GM18909 (cell line): ENCODE results near the gene ZNF493.

Experiments used
- ATAC-seq: cut with Tn5 transposase; IDR thresholded peaks from one replicate; pipeline ENCODE4 v1.9.1; 2021; ENCODE audit warnings: mild to moderate bottlenecking; ENCODE audit not compliant: unreplicated experiment, poor library complexity

The ZNF493 gene

GRCh38 chr19:21396893-21397572, at the start of gene ZNF493:
Gene ZNF493, plus strand, starts transcription at chr19:21397133. Its CDS starts 105 bp downstream, at chr19:21397238.
- ATAC-seq: peak; percentile 100

- no peak for ATAC-seq
Observed at GRCh38 chr19:21352830-21353229, 44.1 kb upstream of the ZNF493 start.

- peak; percentile 99 for ATAC-seq
Observed at GRCh38 chr19:21358768-21359451, 38.0 kb upstream of the ZNF493 start, which contains the start of gene ZNF738. Gene ZNF738, plus strand, starts transcription at chr19:21359000. Its CDS starts 141 bp downstream, at chr19:21359141.

DNA sequence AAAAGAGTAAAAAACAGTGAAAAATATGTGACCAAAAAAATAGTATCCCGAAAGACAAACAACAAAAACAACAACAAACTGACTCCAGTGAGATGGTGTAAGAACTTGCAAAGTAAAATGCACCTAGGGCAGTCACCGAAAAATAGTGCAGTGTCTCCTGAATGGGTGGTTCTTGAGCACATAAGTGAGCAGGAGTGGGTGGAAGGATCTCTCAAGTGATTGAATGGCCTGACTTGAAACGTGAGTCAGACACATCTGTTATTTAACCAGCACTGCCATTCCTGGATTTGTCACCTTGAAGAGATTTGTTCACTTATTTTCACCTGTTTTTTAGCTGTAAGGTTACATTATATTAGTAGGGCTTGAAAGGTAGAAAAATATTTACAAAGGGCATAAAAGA, 34.6 kb upstream of the ZNF493 start:
- no peak for ATAC-seq

GRCh38 chr19:21383980-21384582, 12.9 kb upstream of the ZNF493 start:
- ATAC-seq: no peak

DNA sequence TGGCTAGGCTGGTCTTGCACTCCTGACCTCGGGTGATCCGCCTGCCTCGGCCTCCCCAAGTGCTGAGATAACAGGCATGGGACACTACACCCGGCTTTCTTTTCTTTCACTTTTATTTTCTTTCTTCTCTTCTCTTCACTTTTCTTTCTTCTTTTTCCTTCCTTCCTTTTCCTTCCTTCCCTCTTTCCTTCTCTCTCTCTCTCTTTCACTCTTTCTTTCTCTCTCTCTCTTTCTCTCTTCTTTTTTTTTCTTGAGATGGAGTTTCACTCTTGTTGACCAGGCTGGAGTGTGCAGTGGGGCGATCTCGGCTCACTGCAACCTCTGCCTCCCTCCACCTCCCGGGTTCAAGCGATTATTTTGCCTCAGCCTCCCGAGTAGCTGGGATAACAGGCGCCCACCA, 812 bp upstream of the ZNF493 start:
- ATAC-seq: no peak

- ATAC-seq: no peak
Observed at GRCh38 chr19:21398851-21399250, 1.9 kb downstream of the ZNF493 start.

GRCh38 chr19:21402303-21402985, 5.5 kb downstream of the ZNF493 start:
- no peak for ATAC-seq

DNA sequence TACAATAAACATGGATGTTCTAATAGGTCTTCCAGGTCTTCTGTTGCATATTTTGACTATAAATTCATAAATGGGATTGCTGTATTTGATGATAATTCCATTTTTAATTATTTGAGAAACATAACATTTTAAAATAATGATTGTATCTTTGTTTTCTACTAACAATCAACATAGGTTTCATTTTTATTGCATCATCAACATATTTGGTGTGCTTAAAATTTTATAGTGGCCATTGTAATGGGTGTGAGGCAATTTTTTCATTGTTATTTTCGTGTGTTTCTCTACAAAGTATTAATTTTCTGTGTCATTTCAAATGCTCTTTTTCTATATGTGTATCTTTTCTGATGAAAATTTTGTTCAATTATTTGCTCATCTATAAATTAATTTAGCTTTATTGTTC, 13.2 kb downstream of the ZNF493 start:
- ATAC-seq: no peak

DNA sequence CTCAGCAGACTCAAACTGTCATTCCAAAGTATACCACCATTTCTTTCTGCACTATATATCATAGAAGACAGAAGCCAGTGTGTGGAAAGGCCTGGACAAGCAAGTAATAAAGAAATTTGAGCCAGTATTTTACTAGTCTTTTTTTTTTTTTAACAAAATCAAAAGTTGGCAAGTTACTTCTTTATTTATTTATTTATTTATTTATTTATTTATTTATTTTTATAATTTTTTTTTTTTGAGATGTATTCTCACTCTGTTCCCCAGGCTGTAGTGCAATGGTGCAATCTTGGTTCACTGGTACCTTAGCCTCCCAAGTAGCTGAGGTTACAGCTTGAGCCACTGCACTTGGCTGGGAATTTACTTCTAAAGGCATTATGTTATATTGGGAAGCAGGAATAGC, 25.3 kb downstream of the ZNF493 start:
- no peak for ATAC-seq

DNA sequence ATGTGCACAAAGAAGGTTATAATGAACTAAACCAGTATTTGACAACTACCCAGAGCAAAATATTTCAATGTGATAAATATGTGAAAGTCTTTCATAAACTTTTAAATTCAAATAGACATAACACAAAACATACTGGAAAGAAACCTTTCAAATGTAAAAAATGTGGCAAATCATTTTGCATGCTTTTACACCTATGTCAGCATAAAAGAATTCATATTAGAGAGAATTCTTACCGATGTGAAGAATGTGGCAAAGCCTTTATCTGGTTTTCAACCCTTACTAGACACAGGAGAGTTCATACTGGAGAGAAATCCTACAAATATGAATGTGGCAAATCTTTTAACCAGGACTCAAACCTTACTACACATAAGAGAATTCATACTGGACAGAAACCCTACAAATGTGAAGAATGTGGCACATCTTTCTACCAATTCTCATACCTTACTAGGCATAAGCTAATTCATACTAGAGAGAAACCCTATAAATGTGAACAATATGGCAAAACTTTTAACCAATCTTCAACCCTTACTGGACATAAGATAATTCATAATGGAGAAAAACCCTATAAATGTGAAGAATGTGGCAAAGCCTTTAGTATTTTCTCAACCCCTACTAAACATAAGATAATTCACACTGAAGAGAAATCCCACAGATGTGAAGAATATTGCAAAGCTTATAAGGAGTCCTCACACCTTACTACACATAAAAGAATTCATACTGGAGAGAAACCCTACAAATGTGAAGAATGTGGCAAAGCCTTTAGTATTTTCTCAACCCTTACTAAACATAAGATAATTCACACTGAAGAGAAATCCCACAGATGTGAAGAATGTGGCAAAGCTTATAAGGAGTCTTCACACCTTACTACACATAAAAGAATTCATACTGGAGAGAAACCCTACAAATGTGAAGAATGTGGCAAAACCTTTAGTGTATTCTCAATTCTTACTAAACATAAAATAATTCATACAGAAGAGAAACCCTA, 26.4 kb downstream of the ZNF493 start:
- ATAC-seq: no peak

- ATAC-seq: no peak
Observed at GRCh38 chr19:21430675-21431074, 33.7 kb downstream of the ZNF493 start.

DNA sequence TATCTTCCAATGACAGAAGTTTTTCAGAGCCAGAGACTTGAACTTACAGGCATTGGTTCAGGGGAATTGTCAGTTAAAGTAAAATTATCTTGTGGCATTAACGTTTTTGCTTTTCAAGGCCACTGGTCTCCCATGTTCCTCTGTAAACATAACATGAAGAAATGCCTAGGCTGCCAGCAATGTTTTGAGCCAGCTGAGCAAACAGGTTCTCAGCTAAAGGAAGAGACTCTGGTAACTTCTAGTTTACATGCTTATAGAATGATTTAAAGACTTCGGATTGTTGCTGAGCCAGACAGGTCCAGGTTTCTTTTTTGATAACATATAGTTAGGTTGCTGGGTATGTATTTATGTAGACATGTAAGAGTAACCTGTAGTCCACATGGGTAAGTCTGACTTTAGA, 35.7 kb downstream of the ZNF493 start:
- no peak for ATAC-seq

DNA sequence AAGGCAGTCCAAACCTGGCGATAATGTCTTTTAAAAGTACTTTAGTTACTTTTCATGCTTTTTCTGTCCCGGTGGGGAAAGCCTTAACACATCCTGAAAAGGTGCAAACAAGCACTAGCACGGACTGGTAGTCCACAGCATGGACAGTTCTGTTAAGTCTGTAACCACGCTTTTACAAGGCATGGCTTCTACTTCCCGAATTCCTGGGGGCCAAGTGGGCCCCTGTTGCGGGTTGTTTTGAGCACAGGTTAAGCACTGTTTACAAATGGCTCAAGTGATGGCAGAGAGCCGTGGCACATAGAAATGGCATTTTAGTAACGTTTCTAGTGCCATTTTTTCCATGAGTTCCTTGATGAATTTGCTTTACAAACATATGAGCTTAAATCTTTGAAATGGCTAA, 37.6 kb downstream of the ZNF493 start:
- ATAC-seq: no peak

DNA sequence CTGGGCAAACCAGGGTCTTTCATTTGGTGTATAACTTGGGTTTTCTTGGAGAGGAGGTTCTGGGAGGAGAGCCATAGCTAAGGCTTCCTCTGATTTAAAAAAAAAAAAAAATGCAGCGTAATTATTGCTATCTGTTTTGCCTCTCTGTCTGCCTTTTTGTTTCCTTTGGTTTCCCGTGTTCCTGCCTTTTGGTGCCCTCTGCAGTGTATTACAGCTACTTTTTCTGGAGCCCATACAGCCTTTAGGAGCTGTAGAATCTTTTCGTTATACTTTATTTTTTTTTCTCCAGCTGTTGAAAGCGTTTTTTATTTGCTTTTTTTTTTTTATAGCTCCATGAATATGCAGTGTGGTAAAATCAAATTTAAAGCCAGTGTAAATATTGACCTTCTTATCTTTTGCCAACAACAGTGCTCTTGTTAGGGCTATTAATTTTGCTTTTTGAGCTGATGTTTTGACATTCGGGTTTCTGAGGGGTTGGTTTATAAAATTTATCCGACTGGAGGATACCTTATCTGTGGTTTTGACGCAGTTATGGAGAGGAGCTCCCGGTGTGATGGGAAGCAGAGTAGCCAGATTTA, 38.1 kb downstream of the ZNF493 start:
- no peak for ATAC-seq

DNA sequence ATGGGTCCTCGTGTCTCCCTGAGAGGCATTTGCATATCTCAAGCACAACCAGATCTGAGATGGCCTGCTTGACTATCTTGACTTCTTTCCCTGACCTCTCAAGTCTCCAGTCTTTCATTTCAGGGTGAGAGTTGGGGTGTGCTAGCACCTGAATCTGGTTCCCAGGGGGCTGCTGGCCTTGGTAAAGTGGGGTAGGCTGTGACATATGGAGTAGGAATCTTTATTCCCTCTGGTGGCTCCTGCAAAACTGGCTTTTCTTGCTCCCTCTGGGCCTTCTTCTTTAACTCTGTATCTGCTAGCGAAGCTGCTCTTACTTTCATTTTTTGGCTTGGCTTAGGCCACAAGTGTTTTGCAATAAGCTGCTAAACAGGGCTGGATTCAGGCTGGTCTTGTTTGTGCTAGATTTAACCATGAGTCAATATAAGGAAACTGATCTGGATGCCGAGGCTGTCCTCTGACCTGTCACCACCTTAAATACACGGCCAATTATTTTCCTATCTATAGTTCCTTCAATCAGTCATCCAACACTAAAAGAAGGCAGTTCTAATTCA, 42.3 kb downstream of the ZNF493 start:
- ATAC-seq: no peak

- no peak for ATAC-seq
Observed at GRCh38 chr19:21440321-21440720, 43.4 kb downstream of the ZNF493 start.

DNA sequence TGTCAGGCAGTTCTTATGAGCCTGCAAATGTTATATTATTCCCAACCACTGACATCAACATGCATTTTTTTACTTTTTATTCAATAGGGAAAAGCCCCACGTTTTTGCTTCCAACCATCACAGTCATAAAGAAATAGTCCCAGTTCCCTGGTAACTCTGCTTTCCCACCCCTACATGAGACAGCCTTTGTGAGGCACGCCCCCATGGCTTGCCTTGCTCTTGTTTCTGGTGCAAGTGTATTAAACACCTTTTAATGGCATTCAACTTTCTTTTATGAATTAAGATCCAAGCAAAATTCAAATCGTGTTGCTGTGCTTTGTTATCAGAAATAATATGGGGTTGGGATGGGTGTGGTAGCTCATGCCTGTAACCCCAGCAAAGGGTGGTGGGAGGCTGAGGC, 54.3 kb downstream of the ZNF493 start:
- no peak for ATAC-seq

DNA sequence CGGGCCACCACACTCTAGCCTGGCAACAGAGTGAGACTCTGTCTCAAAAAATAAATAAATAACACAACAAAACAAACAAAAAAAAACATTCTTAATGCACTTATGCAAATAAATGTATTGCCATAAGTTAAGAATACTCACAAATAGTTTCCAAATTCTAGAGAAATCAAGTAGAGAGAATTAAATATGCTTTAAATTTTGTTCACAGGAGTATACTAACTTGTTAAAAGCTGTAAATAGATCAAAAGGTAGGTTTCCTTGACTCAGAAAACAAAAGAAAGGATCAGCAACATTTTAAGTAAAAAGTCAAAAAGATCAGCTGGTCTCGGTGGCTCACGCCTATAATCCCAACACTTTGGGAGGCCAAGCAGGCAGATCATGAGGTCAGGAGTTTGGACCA, 58.0 kb downstream of the ZNF493 start:
- ATAC-seq: no peak
